ENCODE results near the gene HARBI1.

Gene HARBI1

DNA sequence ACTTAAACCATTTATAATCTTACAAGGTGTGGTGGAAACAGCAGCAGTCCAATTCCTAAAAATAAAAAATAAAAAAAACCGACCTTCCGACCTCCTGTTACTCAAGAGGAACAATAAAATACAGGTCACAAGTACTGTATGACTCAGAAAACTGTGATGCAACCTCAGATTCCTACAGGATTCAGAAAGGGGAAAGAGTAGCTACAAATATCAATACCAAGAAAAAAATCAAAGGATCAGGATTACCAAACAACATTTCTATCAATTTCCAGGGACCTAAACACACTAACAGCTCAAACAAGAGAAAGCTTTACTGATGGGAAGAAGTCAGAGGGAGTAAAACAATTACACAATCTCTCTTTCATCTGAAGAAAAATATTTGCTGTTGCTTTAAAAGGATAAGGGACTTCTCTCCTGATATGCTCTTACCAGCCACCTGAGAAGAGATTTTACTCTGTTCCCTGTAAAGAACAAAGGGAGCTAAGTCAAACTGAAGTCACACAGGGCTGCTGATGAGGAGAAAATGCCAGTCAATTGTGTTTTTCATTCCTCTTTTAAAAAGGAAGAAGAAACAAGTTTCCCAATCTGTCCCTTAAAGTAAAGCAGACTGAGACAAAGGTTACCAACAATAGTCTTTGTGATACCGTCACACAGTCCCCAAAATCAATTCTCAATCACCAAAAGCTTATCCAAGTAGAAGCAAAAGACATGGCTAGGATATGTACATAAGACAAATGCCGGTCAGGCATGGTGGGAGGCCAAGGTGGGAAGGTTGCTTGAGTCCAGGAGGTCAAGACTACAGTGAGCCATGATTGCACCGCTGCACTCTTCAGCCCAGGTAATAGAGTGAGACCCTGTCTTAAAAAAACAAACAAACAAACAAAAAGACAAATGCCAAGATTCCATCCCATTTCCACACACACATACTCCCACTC is 62.5 kb downstream of the HARBI1 start:
- DNase-seq (ENCODE audit: low read depth in 2 of 2) = no peak

DNA sequence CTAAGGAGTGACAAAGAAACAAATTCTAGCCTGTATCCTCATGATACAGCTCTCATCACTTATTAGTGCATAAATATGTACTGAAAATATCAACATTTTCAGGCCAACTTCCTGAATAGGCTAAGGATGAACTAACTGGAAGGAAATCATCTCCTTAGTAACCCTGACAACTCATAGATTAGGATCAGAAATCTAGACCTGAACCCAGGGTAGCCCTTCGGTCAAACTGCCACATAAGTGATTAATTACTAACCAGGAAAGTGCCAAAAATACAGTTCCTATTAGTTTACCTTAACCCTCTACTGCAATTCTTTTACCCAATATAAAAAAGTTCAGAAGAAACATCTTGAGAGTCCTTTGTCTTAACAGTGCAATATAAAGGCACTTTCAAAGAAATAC is 63.2 kb downstream of the HARBI1 start:
- DNase-seq (ENCODE audit: low read depth in 2 of 2) = no peak

All from fibroblast of skin of left biceps (primary cell).